Right lobe of liver (tissue), 6 donors: ENCODE data around the gene CDX2. TPM values are rescaled to one million over a fixed set of nuclear protein-coding genes. Genes with fewer than 3 reads are reported as not detected.

Source experiments
- ATAC-seq, 4 donors: fragments of 200-7000 bp; cut with Tn5 transposase; one replicate each; pipeline ENCODE4 v1.9.1; 2020; ENCODE audit warnings: mild to moderate bottlenecking in 4 of 4, moderate library complexity in 4 of 4
- DNase-seq, 3 donors: peaks; one replicate each; pipeline ENCODE4 v3.0.0-alpha.2; 2020
- H3K27ac ChIP-seq, 3 donors: fragments of 200-600 bp; one replicate each; pipeline ENCODE4 v1.8.0; 2022
- H3K27me3 ChIP-seq, 2 donors: fragments of 200-600 bp; one replicate each; pipeline ENCODE4 v1.8.0; 2022
- H3K36me3 ChIP-seq, 4 donors: fragments of 200-600 bp; sonication (generic) in 1 of 4; one replicate each; pipeline versions ENCODE4 v1.5.1 to v1.8.0; 2017 to 2022; ENCODE audit warnings: control low read depth in 1 of 4
- H3K4me1 ChIP-seq, 4 donors: fragments of 200-600 bp; sonication (generic) in 1 of 4; one replicate each; pipeline versions ENCODE4 v1.5.1 to v1.8.0; 2017 to 2022; ENCODE audit warnings: control low read depth in 1 of 4
- H3K4me3 ChIP-seq, 3 donors: fragments of 200-600 bp; one replicate each; pipeline ENCODE4 v1.8.0; 2022
- H3K9me3 ChIP-seq, 4 donors: fragments of 200-600 bp; sonication (generic) in 1 of 4; one replicate each; pipeline versions ENCODE4 v1.5.1 to v1.8.0; 2017 to 2022; ENCODE audit warnings: control low read depth in 1 of 4
- POLR2A ChIP-seq: fragments of 450-650 bp; IDR thresholded peaks from one replicate; pipeline ENCODE4 v1.6.1; 2017; ENCODE audit warnings: antibody characterized with exemption, mild to moderate bottlenecking
- WGBS: methylation state at CpG from one replicate; pipeline ENCODE4 v1.1.6; 2018; ENCODE audit warnings: low coverage, low lambda C conversion rate; ENCODE audit not compliant: insufficient coverage; ENCODE audit errors: missing lambda C conversion rate; 5-methylcytosine and 5-hydroxymethylcytosine counted together
- intact Hi-C, 2 donors: fragments of 100-400 bp; cut with DNase I; formaldehyde crosslinking; loops; one replicate each; pipeline versions ENCODE4 v1.11.2 to v1.14.1; 2022
- total RNA-seq, 6 experiments: library from RNA; depleted of rRNA in 2 of 6; stranded (reverse); fragments of >200 nt in 2 of 6; fragmentation: NEBNext Ultra II Directional in 3 of 6; extraction: Animal tissue kit (Norgen Biotek cat#: 25700) in 3 of 6; gene quantifications; one replicate each; pipeline versions ENCODE4 v1.1.0 to v1.2.4, GENCODE V29; 2016 to 2023
- TF ChIP-seq, protein P1 (sequence below), 4 donors: fragments of 200-600 bp in 3 of 4; fragments of 450-650 bp in 1 of 4; IDR thresholded peaks; one replicate each; pipeline versions ENCODE4 v1.5.1 to v1.8.0; 2016 to 2022; ENCODE audit warnings: antibody characterized with exemption in 4 of 4, mild to moderate bottlenecking in 2 of 4
- donor health status: DM: no; HTN: yes; CAD: no.
- donor health status: DM: no; HTN: no; CAD: no.
- donor health status: DM: no; HTN: no; CAD: no.
- donor health status: DM: no; HTN: yes; CAD: no.
- donor health status: DM: no; HTN: yes; CAD: no.

CDX2 gene
- total RNA-seq, 6 experiments from 2014 or later, result not detected

DNA sequence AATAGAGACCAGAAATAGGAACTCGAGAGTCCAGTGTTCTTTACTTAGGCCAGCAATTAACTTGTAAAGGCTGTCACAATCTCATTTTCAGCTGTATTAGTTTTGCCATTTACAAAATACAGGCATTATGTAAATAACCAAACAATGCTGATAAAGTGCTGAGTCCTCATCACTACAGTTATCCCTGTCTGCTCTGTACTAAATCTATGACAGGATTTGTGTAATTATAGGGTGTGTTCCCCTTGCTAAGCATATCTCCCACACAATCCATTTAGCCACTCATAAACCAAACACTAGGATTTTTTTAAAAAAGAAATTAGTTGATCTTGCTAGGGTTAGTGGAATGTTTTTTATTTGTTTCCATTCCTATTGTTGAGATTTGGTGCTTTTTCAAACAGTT, 26.1 kb downstream of the CDX2 start:
- H3K4me1 ChIP-seq, result no peaks in the 10 kb centered on the region
- WGBS, result 76% methylated on average over 1 of the region's 1 CpG
- DNase-seq (no peak), ATAC-seq (no peak)
- H3K4me3 ChIP-seq, result no peak overlapping the region
- no peaks in the 10 kb centered on the region for H3K9me3 ChIP-seq
- H3K27me3 ChIP-seq, result no peaks in the 10 kb centered on the region
- intact Hi-C loops, result no loop called here
- no peak overlapping the region for H3K27ac ChIP-seq
- H3K36me3 ChIP-seq, result no peaks in the 10 kb centered on the region
- no peak for TF ChIP-seq POLR2A
- TF ChIP-seq, protein P1, sequence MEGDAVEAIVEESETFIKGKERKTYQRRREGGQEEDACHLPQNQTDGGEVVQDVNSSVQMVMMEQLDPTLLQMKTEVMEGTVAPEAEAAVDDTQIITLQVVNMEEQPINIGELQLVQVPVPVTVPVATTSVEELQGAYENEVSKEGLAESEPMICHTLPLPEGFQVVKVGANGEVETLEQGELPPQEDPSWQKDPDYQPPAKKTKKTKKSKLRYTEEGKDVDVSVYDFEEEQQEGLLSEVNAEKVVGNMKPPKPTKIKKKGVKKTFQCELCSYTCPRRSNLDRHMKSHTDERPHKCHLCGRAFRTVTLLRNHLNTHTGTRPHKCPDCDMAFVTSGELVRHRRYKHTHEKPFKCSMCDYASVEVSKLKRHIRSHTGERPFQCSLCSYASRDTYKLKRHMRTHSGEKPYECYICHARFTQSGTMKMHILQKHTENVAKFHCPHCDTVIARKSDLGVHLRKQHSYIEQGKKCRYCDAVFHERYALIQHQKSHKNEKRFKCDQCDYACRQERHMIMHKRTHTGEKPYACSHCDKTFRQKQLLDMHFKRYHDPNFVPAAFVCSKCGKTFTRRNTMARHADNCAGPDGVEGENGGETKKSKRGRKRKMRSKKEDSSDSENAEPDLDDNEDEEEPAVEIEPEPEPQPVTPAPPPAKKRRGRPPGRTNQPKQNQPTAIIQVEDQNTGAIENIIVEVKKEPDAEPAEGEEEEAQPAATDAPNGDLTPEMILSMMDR (IDR thresholded peaks at IDR 0.05), result no peak

DNA sequence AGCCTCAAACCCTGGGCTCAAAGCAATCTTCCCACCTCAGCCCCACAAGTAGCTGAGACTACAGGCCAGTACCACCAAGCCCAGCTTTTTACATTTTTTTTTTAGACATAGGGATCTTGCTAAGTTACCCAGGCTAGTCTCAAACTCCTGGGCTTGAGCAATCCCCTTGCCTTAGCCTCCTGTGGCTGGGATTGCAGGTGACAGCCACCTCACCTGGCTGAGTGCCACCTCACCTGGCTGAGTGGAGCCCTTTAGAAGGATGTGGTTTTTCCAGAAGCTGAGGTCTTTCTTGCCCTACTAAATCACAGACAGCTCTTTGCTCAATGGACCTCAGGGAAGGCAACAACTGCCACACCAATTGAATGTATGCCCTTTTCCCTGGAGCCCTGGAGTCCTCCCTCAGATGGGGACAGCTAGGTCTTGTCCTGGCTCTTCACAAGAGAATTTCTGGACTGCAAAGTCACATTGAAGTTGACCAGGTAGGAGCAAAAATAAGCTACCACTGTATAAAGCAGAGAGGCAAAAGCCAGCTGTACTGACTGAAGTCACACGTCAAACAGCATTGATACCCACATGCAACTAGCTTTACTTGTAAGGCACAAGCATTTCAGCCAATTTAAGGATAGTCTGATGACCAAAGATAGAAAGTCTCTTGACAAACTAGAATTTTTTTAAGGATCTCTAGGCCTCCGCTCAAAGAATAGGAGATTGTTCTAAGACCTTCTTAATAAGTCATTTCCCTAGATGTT, 35.4 kb downstream of the CDX2 start:
- H3K4me3 ChIP-seq, result no peak overlapping the region
- DNase-seq (no peak), ATAC-seq (no peak)
- TF ChIP-seq, protein P1 (IDR thresholded peaks at IDR 0.05), result no peak
- TF ChIP-seq POLR2A, result no peak
- 77% methylated on average over 2 of the region's 2 CpGs for WGBS
- H3K9me3 ChIP-seq, result no peaks in the 10 kb centered on the region
- no peaks in the 10 kb centered on the region for H3K36me3 ChIP-seq
- H3K4me1 ChIP-seq, result no peaks in the 10 kb centered on the region
- H3K27me3 ChIP-seq, result peaks cover 4 to 15% of the 10 kb centered on the region in 2 donors
- intact Hi-C loops, result no loop called here
- no peak overlapping the region for H3K27ac ChIP-seq

DNA sequence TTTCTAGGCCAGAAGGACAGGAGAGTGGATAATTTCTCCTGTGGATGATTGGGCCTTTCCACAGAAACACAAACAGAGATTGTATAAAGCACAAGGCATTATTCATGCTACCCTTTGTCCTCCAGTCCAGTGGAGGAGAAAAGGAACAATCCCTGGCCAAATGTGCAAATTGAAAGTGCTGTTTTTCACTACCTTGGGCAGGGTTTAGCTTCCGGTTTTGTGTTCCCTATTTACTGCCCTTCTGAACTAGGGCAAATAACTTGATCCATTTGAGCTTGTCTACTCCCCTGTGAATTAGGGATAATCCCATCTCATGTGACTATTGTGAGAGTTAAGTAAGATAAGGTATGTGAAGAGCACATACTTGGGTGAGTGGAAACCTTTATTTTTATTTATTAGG, 36.0 kb downstream of the CDX2 start:
- ATAC-seq, result no peak
- H3K27me3 ChIP-seq, result peaks cover 8 to 15% of the 10 kb centered on the region in 2 donors
- WGBS, result 50% methylated on average over 1 of the region's 1 CpG
- intact Hi-C loops, result no loop called here
- H3K4me3 ChIP-seq, result no peak overlapping the region
- no peaks in the 10 kb centered on the region for H3K4me1 ChIP-seq
- no peak for DNase-seq
- no peaks in the 10 kb centered on the region for H3K36me3 ChIP-seq
- H3K27ac ChIP-seq, result no peak overlapping the region
- TF ChIP-seq, protein P1 (IDR thresholded peaks at IDR 0.05), result no peak
- no peak for TF ChIP-seq POLR2A
- H3K9me3 ChIP-seq, result no peaks in the 10 kb centered on the region

DNA sequence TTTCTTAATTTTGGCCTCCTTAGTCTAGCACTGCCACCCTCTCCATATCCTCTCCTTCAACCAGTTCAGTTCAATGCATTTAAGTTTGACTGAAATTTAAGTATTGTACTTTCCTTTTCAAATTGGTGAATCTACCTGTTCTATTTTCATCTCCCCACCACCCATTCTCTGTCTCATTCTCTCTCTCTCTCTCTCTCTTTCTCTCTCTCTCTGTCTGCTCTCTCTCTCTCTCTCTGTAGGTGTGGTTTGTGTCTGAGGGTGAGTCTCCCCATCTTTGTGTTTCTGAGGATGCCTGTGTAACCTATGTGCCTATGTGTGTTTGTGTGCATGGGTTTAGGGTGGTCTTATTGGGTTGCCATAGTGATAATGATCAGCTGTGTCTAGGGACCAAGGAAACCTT, 39.2 kb downstream of the CDX2 start:
- no peak overlapping the region for H3K4me3 ChIP-seq

More for the DNA sequence above, 39.2 kb downstream of the CDX2 start:
- no peak for DNase-seq
- Histone ChIP-seq H3K27me3 (peaks cover 22 to 26% of the 10 kb centered on the region in 2 donors), H3K4me1 (no peaks in the 10 kb centered on the region), H3K36me3 (no peaks in the 10 kb centered on the region), H3K27ac (no peak overlapping the region), H3K9me3 (no peaks in the 10 kb centered on the region)
- intact Hi-C loops, result no loop called here
- ATAC-seq, result no peak
- no peak for TF ChIP-seq POLR2A
- TF ChIP-seq, protein P1 (IDR thresholded peaks at IDR 0.05), result no peak
